RWPE2 (cell line): ENCODE results near the gene AIP.

Experiments used
- ATAC-seq: fragments of 200-7000 bp; cut with Tn5 transposase; 3 replicates; pipeline ENCODE4 v1.9.1; 2021; ENCODE audit warnings: low read depth
- DNase-seq: peaks from one replicate; pipeline ENCODE4 v3.0.0-alpha.2; 2020; ENCODE audit warnings: low spot score
- H3K27ac ChIP-seq: fragments of 450-650 bp; 2 replicates; pipeline ENCODE4 v1.5.1; 2017; ENCODE audit warnings: mild to moderate bottlenecking; ENCODE audit not compliant: poor library complexity, severe bottlenecking
- H3K27me3 ChIP-seq: fragments of 250-450 bp; sonication (Bioruptor Pico); 2 replicates; pipeline ENCODE4 v1.5.1; 2021; ENCODE audit warnings: mild to moderate bottlenecking, moderate library complexity; ENCODE audit not compliant: insufficient read depth, poor library complexity, severe bottlenecking
- H3K36me3 ChIP-seq: fragments of 250-450 bp; sonication (Bioruptor Pico); 2 replicates; pipeline ENCODE4 v1.5.1; 2020; ENCODE audit warnings: low read depth, mild to moderate bottlenecking, moderate library complexity
- H3K4me1 ChIP-seq: fragments of 250-450 bp; sonication (Bioruptor Pico); 2 replicates; pipeline ENCODE4 v1.5.1; 2021; ENCODE audit warnings: mild to moderate bottlenecking, moderate library complexity; ENCODE audit not compliant: insufficient read depth, poor library complexity, severe bottlenecking
- H3K4me3 ChIP-seq: fragments of 250-450 bp; sonication (Bioruptor Pico); 2 replicates; pipeline ENCODE4 v1.5.1; 2021; ENCODE audit warnings: mild to moderate bottlenecking, moderate library complexity; ENCODE audit not compliant: severe bottlenecking
- H3K9me3 ChIP-seq: fragments of 250-450 bp; sonication (Bioruptor Pico); 2 replicates; pipeline ENCODE4 v1.5.1; 2021; ENCODE audit warnings: mild to moderate bottlenecking, moderate library complexity; ENCODE audit not compliant: severe bottlenecking
- TF ChIP-seq, protein P1 (sequence below): fragments of 450-650 bp; IDR thresholded peaks from one replicate; pipeline ENCODE4 v1.5.1; 2017; ENCODE audit warnings: mild to moderate bottlenecking, moderate library complexity; ENCODE audit not compliant: poor library complexity, severe bottlenecking

Gene AIP

DNA sequence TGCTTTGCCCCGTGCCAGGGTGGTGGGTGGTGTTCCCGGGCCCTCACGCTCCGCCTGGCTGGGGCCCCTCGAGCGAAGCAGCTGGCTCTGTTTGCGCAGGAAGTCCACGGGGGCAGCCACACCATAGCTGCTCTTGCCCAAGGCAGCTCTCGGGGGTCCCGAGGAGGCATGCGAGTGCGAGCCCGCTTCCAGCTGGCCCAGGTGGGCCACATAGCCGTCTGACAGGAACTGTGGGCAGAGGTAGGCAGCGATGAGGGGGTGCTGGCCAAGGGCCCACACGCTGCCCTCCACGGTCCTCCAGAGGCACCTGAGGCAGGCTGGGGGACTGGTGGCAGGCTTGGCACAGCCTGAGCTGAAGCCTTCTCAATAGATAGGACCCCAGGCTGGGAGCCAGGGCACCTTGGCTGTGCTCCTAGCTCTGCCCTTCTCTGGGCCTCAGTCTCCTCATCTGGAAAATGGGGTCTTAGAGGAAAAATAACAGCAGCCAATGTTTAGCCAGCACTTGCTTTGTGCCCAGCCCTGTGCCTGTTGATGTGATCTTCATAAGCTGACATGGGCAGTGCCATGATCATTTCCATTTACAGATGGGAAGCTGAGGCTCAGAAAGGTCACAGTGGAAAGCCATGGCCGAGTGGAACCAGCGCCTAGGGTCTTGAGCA lies 9.4 kb downstream of the AIP start:
- Histone ChIP-seq H3K9me3 (no peaks in the 10 kb centered on the region), H3K36me3 (peaks cover 44% of the 10 kb centered on the region), H3K27me3 (no peaks in the 10 kb centered on the region), H3K27ac (no peak overlapping the region), H3K4me1 (no peaks in the 10 kb centered on the region), H3K4me3 (no peak overlapping the region)
- no peak for DNase-seq
- no peak for ATAC-seq
- TF ChIP-seq, protein P1, sequence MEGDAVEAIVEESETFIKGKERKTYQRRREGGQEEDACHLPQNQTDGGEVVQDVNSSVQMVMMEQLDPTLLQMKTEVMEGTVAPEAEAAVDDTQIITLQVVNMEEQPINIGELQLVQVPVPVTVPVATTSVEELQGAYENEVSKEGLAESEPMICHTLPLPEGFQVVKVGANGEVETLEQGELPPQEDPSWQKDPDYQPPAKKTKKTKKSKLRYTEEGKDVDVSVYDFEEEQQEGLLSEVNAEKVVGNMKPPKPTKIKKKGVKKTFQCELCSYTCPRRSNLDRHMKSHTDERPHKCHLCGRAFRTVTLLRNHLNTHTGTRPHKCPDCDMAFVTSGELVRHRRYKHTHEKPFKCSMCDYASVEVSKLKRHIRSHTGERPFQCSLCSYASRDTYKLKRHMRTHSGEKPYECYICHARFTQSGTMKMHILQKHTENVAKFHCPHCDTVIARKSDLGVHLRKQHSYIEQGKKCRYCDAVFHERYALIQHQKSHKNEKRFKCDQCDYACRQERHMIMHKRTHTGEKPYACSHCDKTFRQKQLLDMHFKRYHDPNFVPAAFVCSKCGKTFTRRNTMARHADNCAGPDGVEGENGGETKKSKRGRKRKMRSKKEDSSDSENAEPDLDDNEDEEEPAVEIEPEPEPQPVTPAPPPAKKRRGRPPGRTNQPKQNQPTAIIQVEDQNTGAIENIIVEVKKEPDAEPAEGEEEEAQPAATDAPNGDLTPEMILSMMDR = no peak

DNA sequence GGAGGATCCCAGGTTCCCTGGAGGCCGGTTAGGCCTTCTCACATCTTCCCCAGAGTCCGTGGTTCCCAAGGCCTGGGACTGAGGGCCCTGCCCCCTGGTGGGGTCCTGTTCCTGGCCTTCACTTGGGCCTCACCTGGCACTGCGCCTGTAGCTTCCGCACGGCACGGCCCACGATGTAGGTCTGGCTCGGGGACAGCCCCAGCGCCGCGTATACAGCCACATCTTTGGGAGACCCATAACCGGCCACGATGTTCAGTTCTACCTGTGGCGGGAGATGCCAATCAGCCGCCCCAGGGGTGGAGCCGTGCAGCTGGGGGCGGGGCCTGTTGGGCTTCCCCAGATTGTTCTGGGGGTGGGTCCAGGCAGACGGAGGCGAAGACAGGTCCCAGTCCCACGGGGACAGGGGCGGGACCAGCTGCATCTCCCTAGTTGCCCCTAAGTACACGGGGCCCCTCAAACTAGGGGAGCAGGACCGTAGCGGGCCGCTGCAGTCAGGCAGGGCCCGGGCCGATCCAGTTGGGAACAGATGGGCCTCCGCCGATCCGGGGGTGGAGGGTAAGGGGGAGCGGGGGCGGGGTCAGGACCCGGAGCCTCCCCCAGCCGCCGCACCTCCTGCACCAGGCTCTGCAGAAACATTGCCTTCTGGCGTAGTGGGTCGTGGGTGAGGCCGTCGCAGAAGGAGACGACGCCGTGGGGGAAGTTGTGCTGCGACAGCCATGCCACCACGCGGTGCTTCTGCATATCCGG lies 10.1 kb downstream of the AIP start:
- Histone ChIP-seq H3K36me3 (peaks cover 37% of the 10 kb centered on the region), H3K27me3 (no peaks in the 10 kb centered on the region), H3K27ac (no peak overlapping the region), H3K9me3 (no peaks in the 10 kb centered on the region), H3K4me1 (no peaks in the 10 kb centered on the region), H3K4me3 (no peak overlapping the region)
- no peak for ATAC-seq
- DNase-seq = no peak
- TF ChIP-seq, protein P1 = no peak

DNA sequence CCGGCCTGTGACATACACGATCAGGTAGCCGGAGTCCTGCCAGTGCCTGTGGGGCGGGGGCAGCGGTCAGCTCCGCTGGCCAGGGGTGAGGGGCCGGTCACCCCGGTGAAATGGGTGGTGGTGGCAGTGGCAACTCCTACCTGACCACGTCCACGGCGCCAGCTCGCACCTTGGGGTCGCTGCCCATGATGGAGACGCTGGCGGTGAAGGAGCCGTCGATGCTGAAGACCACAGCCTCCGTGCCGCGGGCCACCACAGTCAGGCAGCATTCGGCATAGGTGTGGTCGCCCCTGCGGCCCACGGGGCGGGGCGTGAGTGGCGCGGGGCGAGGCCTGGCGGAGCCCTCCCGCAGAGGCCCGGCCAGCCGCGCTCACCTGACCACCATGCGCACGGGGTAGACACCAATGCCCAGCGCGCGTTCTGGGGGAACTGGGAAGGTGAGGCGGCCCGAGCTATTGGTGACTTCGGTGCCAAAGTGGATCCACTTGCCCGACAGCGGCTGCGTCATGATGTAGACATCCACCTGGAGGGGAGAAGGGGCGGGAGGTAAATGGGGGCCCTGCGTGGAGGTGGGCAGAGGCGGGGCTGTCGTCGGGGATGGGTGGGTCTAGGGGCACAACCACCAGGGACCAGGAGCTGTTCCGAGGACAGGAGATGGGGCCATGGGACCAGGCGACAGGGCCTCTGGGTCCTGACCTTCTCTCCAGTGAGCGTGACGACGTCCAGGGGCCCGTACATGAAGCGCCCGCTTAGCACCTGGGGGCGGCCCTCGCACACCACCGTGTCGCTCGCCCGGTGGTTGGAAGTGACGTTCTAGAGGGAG lies 10.9 kb downstream of the AIP start:
- Histone ChIP-seq H3K36me3 (peaks cover 34% of the 10 kb centered on the region), H3K27me3 (no peaks in the 10 kb centered on the region), H3K4me3 (no peak overlapping the region), H3K27ac (no peak overlapping the region), H3K9me3 (no peaks in the 10 kb centered on the region), H3K4me1 (no peaks in the 10 kb centered on the region)
- ATAC-seq (no peak), DNase-seq (peak; percentile 66)
- TF ChIP-seq, protein P1 = no peak

DNA sequence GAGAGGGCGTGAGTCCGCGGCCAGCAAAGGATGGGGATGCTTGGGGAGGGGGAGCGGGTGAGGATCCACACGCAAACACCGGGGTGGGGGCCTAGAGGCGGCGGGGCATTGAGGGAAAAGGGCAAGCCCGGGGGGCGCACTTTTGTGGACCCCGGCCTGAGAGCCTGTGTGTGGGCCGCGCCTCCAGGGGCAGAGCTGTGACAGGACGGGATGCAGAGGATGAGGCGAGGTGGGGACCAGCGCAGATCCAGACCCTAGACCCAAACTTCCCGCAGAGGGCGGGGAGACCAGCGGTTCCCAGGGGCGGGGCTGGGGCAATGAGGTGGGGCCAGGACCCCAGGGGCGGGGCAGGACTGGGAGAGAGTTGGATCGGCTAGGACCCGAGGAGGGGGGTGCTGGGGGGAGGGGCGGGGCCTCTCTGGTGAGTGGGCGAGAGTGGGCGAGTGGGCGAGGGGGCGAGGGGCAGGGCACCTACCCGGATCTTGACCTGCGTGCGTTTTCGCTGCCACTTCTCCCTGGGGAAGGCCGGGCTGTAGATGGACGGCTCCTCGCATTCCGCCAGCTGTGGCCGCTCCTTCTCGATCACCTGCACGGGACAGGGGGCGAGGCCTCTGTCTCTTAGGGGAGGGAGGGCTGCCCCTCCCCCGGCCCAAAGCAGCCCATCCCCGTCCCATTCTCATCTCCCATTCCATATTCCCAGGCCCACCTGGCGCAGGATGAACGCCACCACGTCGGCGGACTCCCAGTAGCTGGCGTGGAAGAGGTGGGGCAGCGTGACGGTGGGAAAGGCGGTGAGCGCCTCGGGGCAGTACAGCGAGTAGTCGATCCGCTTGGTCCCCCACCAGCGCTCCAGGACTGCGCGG lies 11.8 kb downstream of the AIP start:
- Histone ChIP-seq H3K27ac (no peak overlapping the region), H3K4me3 (no peak overlapping the region), H3K36me3 (peaks cover 34% of the 10 kb centered on the region), H3K9me3 (no peaks in the 10 kb centered on the region), H3K27me3 (no peaks in the 10 kb centered on the region), H3K4me1 (no peaks in the 10 kb centered on the region)
- TF ChIP-seq, protein P1 = no peak
- ATAC-seq (no peak), DNase-seq (peak; percentile 61)
